PC-9 (cell line): Measurements from ENCODE around the gene GHRH. TPM values are rescaled to one million over a fixed set of nuclear protein-coding genes. Genes with fewer than 3 reads are reported as not detected.

Experiments
- BruUV-seq: library from RNA; stranded (reverse); fragments of 400-500 nt; replicated peaks from 2 replicates; lab custom pipeline; 2021; lab: Mats Ljungman, UMichigan
- CTCF ChIA-PET: fragments of 300-600 bp; sonication (Branson Sonifier 250); formaldehyde crosslinking; loops from one replicate; lab custom pipeline; 2022; ENCODE audit warnings: antibody characterized with exemption; lab: Charles Lee
- POLR2A ChIA-PET: fragments of 300-600 bp; sonication (Branson Sonifier 250); formaldehyde crosslinking; loops from one replicate; lab custom pipeline; 2022; ENCODE audit warnings: antibody characterized with exemption; ENCODE audit not compliant: unreplicated experiment; lab: Charles Lee
- DNase-seq, 2 experiments: peaks; one replicate each; pipeline versions ENCODE4 v3.0.0 to v3.0.0-alpha.2; 2015 to 2022; ENCODE audit warnings: mixed read lengths in 1 of 2
- H2AFZ ChIP-seq: fragments of 200-600 bp; sonication (generic); 2 replicates; pipeline ENCODE4 v1.8.1; 2017; ENCODE audit warnings: antibody characterized with exemption
- H3F3A ChIP-seq: fragments of 200-600 bp; sonication (generic); 2 replicates; pipeline ENCODE4 v1.8.1; 2017; ENCODE audit warnings: antibody characterized with exemption, mild to moderate bottlenecking, low read depth; ENCODE audit not compliant: insufficient read depth
- H3K27ac ChIP-seq: fragments of 200-600 bp; sonication (generic); 2 replicates; pipeline ENCODE4 v1.6.1; 2016; ENCODE audit warnings: mixed run types
- H3K27me3 ChIP-seq: fragments of 200-600 bp; sonication (generic); 2 replicates; pipeline ENCODE4 v1.6.1; 2016; ENCODE audit warnings: low read depth, mixed run types; ENCODE audit not compliant: insufficient read depth
- H3K36me3 ChIP-seq: fragments of 200-600 bp; sonication (generic); 2 replicates; pipeline ENCODE4 v1.6.1; 2016; ENCODE audit warnings: low read depth, mixed run types
- H3K4me1 ChIP-seq: fragments of 200-600 bp; sonication (generic); replicated peaks from 2 replicates; pipeline ENCODE4 v1.6.1; 2016; ENCODE audit warnings: mixed run types; ENCODE audit not compliant: insufficient read depth
- H3K4me2 ChIP-seq: fragments of 200-600 bp; sonication (generic); 2 replicates; pipeline ENCODE4 v1.6.1; 2017; ENCODE audit warnings: mixed run types
- H3K4me3 ChIP-seq: fragments of 200-600 bp; sonication (generic); 2 replicates; pipeline ENCODE4 v1.6.1; 2016; ENCODE audit warnings: mixed run types
- H3K79me2 ChIP-seq: fragments of 200-600 bp; sonication (generic); 2 replicates; pipeline ENCODE4 v1.6.1; 2017; ENCODE audit warnings: low read depth, mixed run types
- H3K9me2 ChIP-seq: fragments of 200-600 bp; sonication (generic); 2 replicates; pipeline ENCODE4 v1.8.1; 2017; ENCODE audit warnings: mild to moderate bottlenecking; ENCODE audit not compliant: insufficient read depth
- H3K9me3 ChIP-seq: fragments of 200-600 bp; sonication (generic); 2 replicates; pipeline ENCODE4 v1.8.1; 2016; ENCODE audit warnings: low read depth; ENCODE audit not compliant: insufficient read depth
- H4K20me1 ChIP-seq: fragments of 200-600 bp; sonication (generic); 2 replicates; pipeline ENCODE4 v1.8.1; 2017; ENCODE audit not compliant: insufficient read depth
- EZH2 ChIP-seq: fragments of 200-600 bp; sonication (generic); IDR thresholded peaks from 2 replicates; pipeline ENCODE4 v1.8.0; 2017; ENCODE audit warnings: antibody characterized with exemption, low read depth
- intact Hi-C: fragments of 100-400 bp; cut with micrococcal nuclease; formaldehyde crosslinking; loops from one replicate; pipeline ENCODE4 v1.10.0; 2022; ENCODE audit not compliant: unreplicated experiment
- total RNA-seq: library from RNA; stranded (reverse); gene quantifications from 2 replicates; pipeline ENCODE4 v1.2.3, GENCODE V29; 2021
- TF ChIP-seq, protein P1 (sequence below): fragments of 200-600 bp; sonication (generic); conservative IDR thresholded peaks from 2 replicates; pipeline ENCODE4 v1.6.1; 2017; ENCODE audit warnings: mixed run types, antibody characterized with exemption, mild to moderate bottlenecking, moderate library complexity

The GHRH gene
- total RNA-seq, 1 experiment from 2014 or later: not detected

DNA sequence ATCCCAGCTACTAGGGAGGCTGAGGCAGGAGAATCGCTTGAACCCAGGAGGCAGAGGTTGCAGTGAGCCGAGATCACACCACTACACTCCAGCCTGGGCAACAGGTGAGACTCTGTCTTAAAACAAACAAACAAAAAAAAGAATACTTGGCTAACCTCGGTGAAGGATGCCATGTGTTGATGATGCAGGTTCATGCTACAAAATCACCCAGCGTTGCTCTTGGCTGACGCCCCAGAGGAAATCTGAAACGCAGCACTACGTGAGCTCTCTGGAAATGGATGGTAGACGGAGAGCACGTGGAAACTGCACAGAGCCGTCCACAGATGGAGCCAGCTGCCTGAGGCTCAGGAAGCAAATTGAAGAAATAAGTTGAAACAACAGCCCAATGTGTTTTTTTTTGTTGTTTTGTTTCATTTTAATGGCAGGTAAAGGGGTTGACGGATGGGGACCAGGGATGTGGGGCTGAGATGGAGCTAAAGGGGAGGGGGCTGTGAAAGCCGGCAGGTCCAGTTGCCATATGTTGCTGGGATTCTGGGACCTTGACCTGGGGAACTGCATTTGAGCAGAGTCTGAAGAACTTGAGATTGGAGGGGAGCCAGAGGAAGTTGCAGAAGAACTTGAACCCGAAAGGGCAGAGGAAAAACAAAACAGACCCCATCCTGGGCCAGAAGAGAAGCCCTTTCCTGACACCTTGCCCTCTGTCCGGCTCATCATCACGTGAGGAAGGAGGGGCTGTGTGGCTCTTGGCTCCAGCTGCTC, 15.1 kb upstream of the GHRH start:
- BruUV-seq: no TSS peak
- CTCF ChIA-PET: interaction anchor here (0.6 to 0.7 kb wide), 6 partner anchors 59 to 1573 kb away, joined by 3 to 4 read pairs (median 3); no protein-coding TSS in a partner anchor
- Histone ChIP-seq H4K20me1 (no peaks in the 10 kb centered on the region), H3K27ac (no peak overlapping the region), H3K9me2 (no peaks in the 10 kb centered on the region), H3K27me3 (no peaks in the 10 kb centered on the region), H3K36me3 (no peaks in the 10 kb centered on the region), H2AFZ (no peak overlapping the region), H3K4me1 (no peaks in the 10 kb centered on the region), H3K4me3 (no peak overlapping the region), H3K4me2 (no peak overlapping the region), H3F3A (no peaks in the 10 kb centered on the region), H3K79me2 (no peaks in the 10 kb centered on the region), H3K9me3 (no peaks in the 10 kb centered on the region)
- POLR2A ChIA-PET: interaction anchor here (0.6 to 0.8 kb wide), 2 partner anchors 169 to 907 kb away, joined by 5 to 8 read pairs; no protein-coding TSS in a partner anchor
- intact Hi-C loops: no loop called here
- DNase-seq: peak in 1 of 2 experiments; percentile 33
- TF ChIP-seq EZH2: no peak
- TF ChIP-seq, protein P1, sequence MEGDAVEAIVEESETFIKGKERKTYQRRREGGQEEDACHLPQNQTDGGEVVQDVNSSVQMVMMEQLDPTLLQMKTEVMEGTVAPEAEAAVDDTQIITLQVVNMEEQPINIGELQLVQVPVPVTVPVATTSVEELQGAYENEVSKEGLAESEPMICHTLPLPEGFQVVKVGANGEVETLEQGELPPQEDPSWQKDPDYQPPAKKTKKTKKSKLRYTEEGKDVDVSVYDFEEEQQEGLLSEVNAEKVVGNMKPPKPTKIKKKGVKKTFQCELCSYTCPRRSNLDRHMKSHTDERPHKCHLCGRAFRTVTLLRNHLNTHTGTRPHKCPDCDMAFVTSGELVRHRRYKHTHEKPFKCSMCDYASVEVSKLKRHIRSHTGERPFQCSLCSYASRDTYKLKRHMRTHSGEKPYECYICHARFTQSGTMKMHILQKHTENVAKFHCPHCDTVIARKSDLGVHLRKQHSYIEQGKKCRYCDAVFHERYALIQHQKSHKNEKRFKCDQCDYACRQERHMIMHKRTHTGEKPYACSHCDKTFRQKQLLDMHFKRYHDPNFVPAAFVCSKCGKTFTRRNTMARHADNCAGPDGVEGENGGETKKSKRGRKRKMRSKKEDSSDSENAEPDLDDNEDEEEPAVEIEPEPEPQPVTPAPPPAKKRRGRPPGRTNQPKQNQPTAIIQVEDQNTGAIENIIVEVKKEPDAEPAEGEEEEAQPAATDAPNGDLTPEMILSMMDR: no peak

GRCh38 chr20:37274851-37275524, 13.4 kb upstream of the GHRH start:
- no peak overlapping the region for H3K4me2 ChIP-seq
- no peaks in the 10 kb centered on the region for H3K36me3 ChIP-seq
- H3K27ac ChIP-seq: no peak overlapping the region
- BruUV-seq: no TSS peak
- no peak overlapping the region for H3K4me3 ChIP-seq
- no peaks in the 10 kb centered on the region for H3K9me2 ChIP-seq
- no peaks in the 10 kb centered on the region for H3K79me2 ChIP-seq
- ChIA-PET CTCF (no interaction called here), POLR2A (interaction anchor here (0.7 kb wide), 1 partner anchor 151 kb away, joined by 5 read pairs; no protein-coding TSS in a partner anchor)
- H3K27me3 ChIP-seq: no peaks in the 10 kb centered on the region
- H2AFZ ChIP-seq: no peak overlapping the region
- DNase-seq: no peak
- no peaks in the 10 kb centered on the region for H3K4me1 ChIP-seq
- intact Hi-C loops: no loop called here
- no peaks in the 10 kb centered on the region for H3F3A ChIP-seq
- H3K9me3 ChIP-seq: no peaks in the 10 kb centered on the region
- no peak for TF ChIP-seq EZH2
- TF ChIP-seq, protein P1: no peak
- no peaks in the 10 kb centered on the region for H4K20me1 ChIP-seq

GRCh38 chr20:37273988-37274387, 12.4 kb upstream of the GHRH start:
- TF ChIP-seq, protein P1: no peak
- no peak for TF ChIP-seq EZH2
- Histone ChIP-seq H4K20me1 (no peaks in the 10 kb centered on the region), H3K4me3 (no peak overlapping the region), H3K27ac (no peak overlapping the region), H3K4me1 (no peaks in the 10 kb centered on the region), H3K79me2 (no peaks in the 10 kb centered on the region), H3K9me3 (no peaks in the 10 kb centered on the region), H2AFZ (no peak overlapping the region), H3K4me2 (no peak overlapping the region), H3K36me3 (no peaks in the 10 kb centered on the region), H3K27me3 (no peaks in the 10 kb centered on the region), H3K9me2 (no peaks in the 10 kb centered on the region), H3F3A (0 out of 2 replicates have a peak, but pooled peaks cover 4% of the 10 kb centered on the region)
- ChIA-PET CTCF (no interaction called here), POLR2A (no interaction called here)
- BruUV-seq: no TSS peak
- no peak for DNase-seq
- intact Hi-C loops: no loop called here
